WTC11 (cell line): ENCODE results near the gene MRPS18A. TPM values are rescaled to one million over a fixed set of nuclear protein-coding genes. Genes with fewer than 3 reads are reported as not detected.

Source experiments
- ATAC-seq: fragments of 200-7000 bp; cut with Tn5 transposase; 2 replicates; pipeline ENCODE4 v1.10.0; 2021; ENCODE audit warnings: mild to moderate bottlenecking, moderate library complexity
- CTCF ChIA-PET: fragments of 300-600 bp; sonication (Branson Sonifier 250); formaldehyde crosslinking; loops from one replicate; lab custom pipeline; 2021; ENCODE audit warnings: antibody characterized with exemption; lab: Charles Lee
- POLR2A ChIA-PET: fragments of 350-600 bp; sonication (Branson Sonifier 250); formaldehyde crosslinking; loops from one replicate; lab custom pipeline; 2021; ENCODE audit warnings: antibody characterized with exemption; lab: Charles Lee
- DNase-seq: peaks from one replicate; pipeline ENCODE4 v3.0.0; 2021; ENCODE audit warnings: low spot score
- H3K27ac Mint-ChIP-seq: 2 replicates; pipeline ENCODE4 v1.8.0; 2021; ENCODE audit warnings: mixed read lengths
- H3K27me3 Mint-ChIP-seq: 2 replicates; pipeline ENCODE4 v1.8.0; 2021; ENCODE audit warnings: low read depth, mild to moderate bottlenecking, moderate library complexity, mixed read lengths
- H3K36me3 Mint-ChIP-seq: 2 replicates; pipeline ENCODE4 v1.8.0; 2021; ENCODE audit warnings: mixed read lengths
- H3K4me1 Mint-ChIP-seq: 2 replicates; pipeline ENCODE4 v1.8.0; 2022; ENCODE audit warnings: mixed read lengths
- H3K4me3 Mint-ChIP-seq: 2 replicates; pipeline ENCODE4 v1.8.0; 2021; ENCODE audit warnings: mild to moderate bottlenecking, moderate library complexity, mixed read lengths
- H3K9me3 Mint-ChIP-seq: 2 replicates; pipeline ENCODE4 v1.8.0; 2021; ENCODE audit warnings: mixed read lengths
- ATF2 ChIP-seq: sonication (generic); formaldehyde crosslinking; IDR thresholded peaks from 2 replicates; pipeline ENCODE4 v1.8.1; 2022; ENCODE audit warnings: low read depth, missing genetic modification reagents, borderline replicate concordance
- ETV6 ChIP-seq: sonication (generic); formaldehyde crosslinking; IDR thresholded peaks from 2 replicates; pipeline ENCODE4 v1.8.1; 2022; ENCODE audit warnings: mild to moderate bottlenecking, missing genetic modification reagents
- FOXP1 ChIP-seq: sonication (generic); formaldehyde crosslinking; IDR thresholded peaks from 2 replicates; pipeline ENCODE4 v1.8.0; 2022; ENCODE audit warnings: missing genetic modification reagents, mild to moderate bottlenecking, moderate library complexity, borderline replicate concordance
- IRF1 ChIP-seq: sonication (generic); formaldehyde crosslinking; IDR thresholded peaks from 2 replicates; pipeline ENCODE4 v1.8.0; 2023; ENCODE audit warnings: missing genetic modification reagents
- MAX ChIP-seq: sonication (generic); formaldehyde crosslinking; IDR thresholded peaks from 2 replicates; pipeline ENCODE4 v1.8.0; 2022; ENCODE audit warnings: mild to moderate bottlenecking, missing genetic modification reagents
- MLX ChIP-seq: sonication (generic); formaldehyde crosslinking; IDR thresholded peaks from 2 replicates; pipeline ENCODE4 v1.8.1; 2023; ENCODE audit warnings: mild to moderate bottlenecking, missing genetic modification reagents, moderate library complexity
- STAT6 ChIP-seq: sonication (generic); formaldehyde crosslinking; conservative IDR thresholded peaks from 2 replicates; pipeline ENCODE4 v1.8.1; 2023; ENCODE audit warnings: mild to moderate bottlenecking, low read depth, missing genetic modification reagents, moderate library complexity
- TEAD1 ChIP-seq: sonication (generic); formaldehyde crosslinking; IDR thresholded peaks from 2 replicates; pipeline ENCODE4 v1.8.0; 2022; ENCODE audit warnings: mild to moderate bottlenecking, missing genetic modification reagents
- USF1 ChIP-seq: sonication (generic); formaldehyde crosslinking; IDR thresholded peaks from 2 replicates; pipeline ENCODE4 v1.8.0; 2022; ENCODE audit warnings: mild to moderate bottlenecking, missing genetic modification reagents
- ZNF138 ChIP-seq: sonication (generic); formaldehyde crosslinking; conservative IDR thresholded peaks from 2 replicates; pipeline ENCODE4 v1.8.1; 2022; ENCODE audit warnings: mild to moderate bottlenecking, moderate library complexity, missing genetic modification reagents
- ZNF532 ChIP-seq: fragments of 250-450 bp; sonication (Bioruptor Pico); IDR thresholded peaks from 2 replicates; pipeline ENCODE4 v1.9.0; 2021; ENCODE audit warnings: mild to moderate bottlenecking, borderline replicate concordance
- ZSCAN18 ChIP-seq: fragments of 250-450 bp; sonication (Bioruptor Pico); IDR thresholded peaks from 2 replicates; pipeline ENCODE4 v2.1.2; 2022; ENCODE audit warnings: mild to moderate bottlenecking, moderate library complexity
- total RNA-seq: library from RNA; stranded (reverse); gene quantifications from 3 replicates; pipeline ENCODE4 v1.2.3, GENCODE V29; 2021

Gene MRPS18A
- total RNA-seq, 1 experiment from 2014 or later, result 61.6 TPM

GRCh38 chr6:43712579-43712978, 25.0 kb upstream of the MRPS18A start:
- CTCF ChIA-PET, result interaction anchor here (0.6 to 1.0 kb wide), 2 partner anchors 39 to 44 kb away, joined by 3 to 4 read pairs; no protein-coding TSS in a partner anchor

More at GRCh38 chr6:43712579-43712978, 25.0 kb upstream of the MRPS18A start:
- Mint-ChIP-seq H3K9me3 (no peaks in the 10 kb centered on the region), H3K4me1 (peaks cover 34% of the 10 kb centered on the region)
- DNase-seq, result no peak
- no peak for TF ChIP-seq ETV6 (CRISPR knock-in tag)
- no peak for TF ChIP-seq ZNF532
- no peak for TF ChIP-seq TEAD1 (CRISPR knock-in tag)
- TF ChIP-seq FOXP1 (CRISPR knock-in tag), result no peak
- TF ChIP-seq ZNF138 (CRISPR knock-in tag), result no peak
- TF ChIP-seq STAT6 (CRISPR knock-in tag), result no peak
- no peak for TF ChIP-seq MLX (CRISPR knock-in tag)
- TF ChIP-seq MAX (CRISPR knock-in tag), result no peak
- no peak for TF ChIP-seq ATF2 (CRISPR knock-in tag)
- no peak for TF ChIP-seq IRF1 (CRISPR knock-in tag)
- TF ChIP-seq USF1 (CRISPR knock-in tag), result no peak
- no peak for TF ChIP-seq ZSCAN18 (CRISPR knock-in tag)
- TF ChIP-seq, all 79 proteins: peak for 0
- no peak for ATAC-seq
- Mint-ChIP-seq H3K4me3 (no peak overlapping the region), H3K36me3 (no peaks in the 10 kb centered on the region), H3K27me3 (no peaks in the 10 kb centered on the region; the same call in 1 of the 2 replicates), H3K27ac (no peak overlapping the region)
- POLR2A ChIA-PET, result no interaction called here
